H9 (cell line): ENCODE measurements around the gene G3BP1. TPM values are rescaled to one million over a fixed set of nuclear protein-coding genes. Genes with fewer than 3 reads are reported as not detected.

Source experiments
- DNase-seq: peaks from one replicate; pipeline ENCODE4 v3.0.0-alpha.2; 2017
- H2AFZ ChIP-seq: one replicate; pipeline ENCODE4 v1.6.1; 2013; ENCODE audit warnings: mild to moderate bottlenecking, low read length, control low read depth, moderate library complexity
- H2AK5ac ChIP-seq: 2 replicates; pipeline ENCODE4 v1.6.1; 2013; ENCODE audit warnings: low read length, control low read depth, mixed read lengths; ENCODE audit not compliant: insufficient read length
- H2BK120ac ChIP-seq: one replicate; pipeline ENCODE4 v1.6.1; 2013; ENCODE audit warnings: low read depth, mild to moderate bottlenecking, low read length, control low read depth, inconsistent platforms; ENCODE audit not compliant: poor library complexity, severe bottlenecking
- H2BK12ac ChIP-seq: 2 replicates; pipeline ENCODE4 v1.6.1; 2013; ENCODE audit warnings: low read length, control low read depth, mixed read lengths, low read depth; ENCODE audit not compliant: insufficient read length
- H2BK15ac ChIP-seq: 2 replicates; pipeline ENCODE4 v1.6.1; 2013; ENCODE audit warnings: low read depth, low read length, control low read depth
- H2BK20ac ChIP-seq: one replicate; pipeline ENCODE4 v1.6.1; 2013; ENCODE audit warnings: low read depth, mild to moderate bottlenecking, low read length, control low read depth, inconsistent platforms; ENCODE audit not compliant: poor library complexity, severe bottlenecking
- H2BK5ac ChIP-seq: 2 replicates; pipeline ENCODE4 v1.6.1; 2013; ENCODE audit warnings: low read length, control low read depth, mixed read lengths; ENCODE audit not compliant: insufficient read length
- H3K14ac ChIP-seq: 2 replicates; pipeline ENCODE4 v1.6.1; 2013; ENCODE audit warnings: low read length, control low read depth; ENCODE audit not compliant: insufficient read depth
- H3K18ac ChIP-seq: 2 replicates; pipeline ENCODE4 v1.6.1; 2013; ENCODE audit warnings: low read depth, mild to moderate bottlenecking, mixed read lengths, low read length, control low read depth; ENCODE audit not compliant: insufficient read length
- H3K23ac ChIP-seq: 2 replicates; pipeline ENCODE4 v1.6.1; 2013; ENCODE audit warnings: low read length, control low read depth, mixed read lengths, low read depth; ENCODE audit not compliant: insufficient read length
- H3K23me2 ChIP-seq: 2 replicates; pipeline ENCODE4 v1.6.1; 2013; ENCODE audit warnings: low read depth, mild to moderate bottlenecking, mixed read lengths, low read length, control low read depth; ENCODE audit not compliant: insufficient read length, poor library complexity, severe bottlenecking
- H3K27ac ChIP-seq: 2 replicates; pipeline ENCODE4 v1.5.1; 2013; ENCODE audit warnings: low read length, control low read depth, mixed read lengths, low read depth; ENCODE audit not compliant: insufficient read length
- H3K27me3 ChIP-seq: 2 replicates; pipeline ENCODE4 v1.6.1; 2013; ENCODE audit warnings: low read length, control low read depth, inconsistent platforms; ENCODE audit not compliant: insufficient read depth
- H3K4ac ChIP-seq: 2 replicates; pipeline ENCODE4 v1.6.1; 2013; ENCODE audit warnings: low read depth, mild to moderate bottlenecking, control low read depth, inconsistent platforms, low read length, moderate library complexity
- H3K4me1 ChIP-seq: 2 replicates; pipeline ENCODE4 v1.6.1; 2013; ENCODE audit warnings: low read length, control low read depth, inconsistent platforms; ENCODE audit not compliant: insufficient read depth
- H3K4me2 ChIP-seq: 2 replicates; pipeline ENCODE4 v1.6.1; 2013; ENCODE audit warnings: low read length, control low read depth, mixed read lengths; ENCODE audit not compliant: insufficient read length, insufficient read depth
- H3K56ac ChIP-seq: 2 replicates; pipeline ENCODE4 v1.6.1; 2013; ENCODE audit warnings: low read depth, mild to moderate bottlenecking, mixed read lengths, low read length, control low read depth; ENCODE audit not compliant: insufficient read length
- H3K79me1 ChIP-seq: 2 replicates; pipeline ENCODE4 v1.6.1; 2013; ENCODE audit warnings: low read depth, mild to moderate bottlenecking, moderate library complexity, low read length, control low read depth, inconsistent platforms; ENCODE audit not compliant: insufficient read depth, poor library complexity, severe bottlenecking
- H3K79me2 ChIP-seq: 2 replicates; pipeline ENCODE4 v1.6.1; 2013; ENCODE audit warnings: low read length, control low read depth, inconsistent platforms; ENCODE audit not compliant: insufficient read depth
- H3K9ac ChIP-seq: 2 replicates; pipeline ENCODE4 v1.6.1; 2013; ENCODE audit warnings: low read length, control low read depth, mixed read lengths; ENCODE audit not compliant: insufficient read length; ENCODE audit errors: extremely low read depth
- H3K9me3 ChIP-seq: one replicate; pipeline ENCODE4 v1.6.1; 2013; ENCODE audit warnings: low read depth, low read length, inconsistent platforms; ENCODE audit not compliant: control insufficient read depth
- H3T11ph ChIP-seq: one replicate; pipeline ENCODE4 v1.6.1; 2013; ENCODE audit warnings: mild to moderate bottlenecking, low read length, control low read depth, inconsistent platforms
- H4K20me1 ChIP-seq: one replicate; pipeline ENCODE4 v1.6.1; 2013; ENCODE audit not compliant: control insufficient read depth, insufficient read length, insufficient read depth
- H4K5ac ChIP-seq: 2 replicates; pipeline ENCODE4 v1.6.1; 2013; ENCODE audit warnings: low read depth, mild to moderate bottlenecking, mixed read lengths, low read length, control low read depth; ENCODE audit not compliant: insufficient read length
- H4K8ac ChIP-seq: replicated peaks from 2 replicates; pipeline ENCODE4 v1.6.1; 2013; ENCODE audit warnings: low read length, control low read depth, mixed read lengths, low read depth; ENCODE audit not compliant: insufficient read length
- H4K91ac ChIP-seq: 2 replicates; pipeline ENCODE4 v1.6.1; 2013; ENCODE audit warnings: low read depth, mild to moderate bottlenecking, moderate library complexity, mixed read lengths, low read length, control low read depth; ENCODE audit not compliant: insufficient read length
- H3K27ac Mint-ChIP-seq, 3 experiments: 2 replicates in 2 of 3; 3 replicates in 1 of 3; pipeline ENCODE4 v1.8.0; 2020 to 2021; ENCODE audit warnings: mixed read lengths in 3 of 3, mild to moderate bottlenecking in 1 of 3, moderate library complexity in 1 of 3
- H3K27me3 Mint-ChIP-seq: 2 replicates; pipeline ENCODE4 v1.8.0; 2021; ENCODE audit warnings: low read depth, mild to moderate bottlenecking, moderate library complexity, mixed read lengths
- H3K36me3 Mint-ChIP-seq, 3 experiments: 2 replicates in 2 of 3; 3 replicates in 1 of 3; pipeline ENCODE4 v1.8.0; 2020 to 2021; ENCODE audit warnings: low read depth in 3 of 3, mixed read lengths in 3 of 3; ENCODE audit not compliant: insufficient read depth in 1 of 3
- H3K4me1 Mint-ChIP-seq, 2 experiments: 2 replicates each; pipeline ENCODE4 v1.8.0; 2020; ENCODE audit warnings: mixed read lengths in 2 of 2
- H3K4me3 Mint-ChIP-seq, 2 experiments: 2 replicates in 1 of 2; 3 replicates in 1 of 2; pipeline ENCODE4 v1.8.0; 2020 to 2021; ENCODE audit warnings: mild to moderate bottlenecking in 2 of 2, mixed read lengths in 2 of 2, moderate library complexity in 1 of 2
- H3K9me3 Mint-ChIP-seq, 2 experiments: 2 replicates in 1 of 2; 3 replicates in 1 of 2; pipeline ENCODE4 v1.8.0; 2020; ENCODE audit warnings: mild to moderate bottlenecking in 2 of 2, mixed read lengths in 2 of 2, moderate library complexity in 1 of 2
- WGBS: extraction: QIAGEN DNeasy Blood & Tissue Kit; methylation state at CpG from one replicate; pipeline ENCODE4 v1.1.7; 2013; ENCODE audit warnings: missing lambda C conversion rate, low lambda C conversion rate, mixed read lengths; ENCODE audit not compliant: insufficient read length; ENCODE audit errors: extremely low coverage; 5-methylcytosine and 5-hydroxymethylcytosine counted together
- total RNA-seq: library from RNA; stranded (reverse); gene quantifications from 2 replicates; pipeline ENCODE4 v1.2.1, GENCODE V29; 2021
- TF ChIP-seq, protein P1 (sequence below): fragments of 200-600 bp; sonication (generic); conservative IDR thresholded peaks from 3 replicates; pipeline ENCODE4 v1.8.0; 2021; ENCODE audit warnings: antibody characterized with exemption, mild to moderate bottlenecking

Gene G3BP1
- total RNA-seq, 1 experiment from 2014 or later, result 439 TPM

DNA sequence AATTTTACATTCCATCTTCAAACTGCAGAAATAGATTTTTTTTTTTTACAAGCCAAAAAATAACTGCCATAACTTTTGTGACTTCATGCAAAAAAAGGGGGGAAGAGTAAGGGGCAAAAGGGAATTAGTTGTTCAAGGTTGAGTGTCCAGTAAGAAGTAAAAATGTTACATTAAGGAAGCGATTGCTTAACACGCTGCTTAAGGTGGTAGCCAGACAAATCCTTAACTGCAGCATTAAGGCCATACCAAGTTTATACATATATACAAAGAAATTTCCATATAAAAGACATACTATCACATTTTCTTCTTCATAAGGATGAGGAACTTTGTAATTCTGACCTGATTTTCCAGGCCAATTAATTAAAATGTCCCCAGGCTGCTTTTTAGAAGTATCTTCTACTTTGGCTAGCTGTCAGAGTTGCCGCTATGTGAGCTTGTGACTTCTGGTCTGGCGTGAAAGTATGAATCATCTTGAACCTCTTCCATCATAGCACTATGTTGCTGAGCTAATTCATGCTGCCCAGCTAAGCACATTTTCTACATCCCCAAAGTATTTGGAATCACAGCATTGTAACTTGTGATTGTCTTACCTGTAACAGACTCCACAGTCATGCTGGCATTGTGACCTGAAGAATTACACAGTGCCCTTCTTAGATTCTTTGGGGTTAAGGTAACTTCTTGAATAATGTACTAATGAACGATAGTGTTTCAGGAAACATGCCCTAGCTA is 40.0 kb downstream of the G3BP1 start:
- H2BK12ac ChIP-seq, result no peak overlapping the region
- H4K20me1 ChIP-seq, result no peaks in the 10 kb centered on the region
- no peak overlapping the region for H2BK120ac ChIP-seq
- no peak overlapping the region for H4K91ac ChIP-seq
- H3K23ac ChIP-seq, result no peak overlapping the region
- Mint-ChIP-seq H3K4me1 (peaks cover 4 to 12% of the 10 kb centered on the region in 2 experiments; a peak in 2 of 4 replicates), H3K4me3 (no peak overlapping the region), H3K27ac (no peak overlapping the region), H3K9me3 (no peaks in the 10 kb centered on the region), H3K27me3 (no peaks in the 10 kb centered on the region), H3K36me3 (peaks cover 29 to 78% (median 51%) of the 10 kb centered on the region in 3 experiments; a peak in 6 of 7 replicates)
- H2BK15ac ChIP-seq, result no peak overlapping the region
- no peak overlapping the region for H3K18ac ChIP-seq
- no peak overlapping the region for H3K56ac ChIP-seq
- H3K4me1 ChIP-seq, result no peaks in the 10 kb centered on the region
- H3K27me3 ChIP-seq, result no peaks in the 10 kb centered on the region
- H3K9ac ChIP-seq, result no peak overlapping the region
- H2BK5ac ChIP-seq, result no peak overlapping the region
- TF ChIP-seq, protein P1, sequence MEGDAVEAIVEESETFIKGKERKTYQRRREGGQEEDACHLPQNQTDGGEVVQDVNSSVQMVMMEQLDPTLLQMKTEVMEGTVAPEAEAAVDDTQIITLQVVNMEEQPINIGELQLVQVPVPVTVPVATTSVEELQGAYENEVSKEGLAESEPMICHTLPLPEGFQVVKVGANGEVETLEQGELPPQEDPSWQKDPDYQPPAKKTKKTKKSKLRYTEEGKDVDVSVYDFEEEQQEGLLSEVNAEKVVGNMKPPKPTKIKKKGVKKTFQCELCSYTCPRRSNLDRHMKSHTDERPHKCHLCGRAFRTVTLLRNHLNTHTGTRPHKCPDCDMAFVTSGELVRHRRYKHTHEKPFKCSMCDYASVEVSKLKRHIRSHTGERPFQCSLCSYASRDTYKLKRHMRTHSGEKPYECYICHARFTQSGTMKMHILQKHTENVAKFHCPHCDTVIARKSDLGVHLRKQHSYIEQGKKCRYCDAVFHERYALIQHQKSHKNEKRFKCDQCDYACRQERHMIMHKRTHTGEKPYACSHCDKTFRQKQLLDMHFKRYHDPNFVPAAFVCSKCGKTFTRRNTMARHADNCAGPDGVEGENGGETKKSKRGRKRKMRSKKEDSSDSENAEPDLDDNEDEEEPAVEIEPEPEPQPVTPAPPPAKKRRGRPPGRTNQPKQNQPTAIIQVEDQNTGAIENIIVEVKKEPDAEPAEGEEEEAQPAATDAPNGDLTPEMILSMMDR, result no peak
- DNase-seq, result no peak
- H4K8ac ChIP-seq, result no peak overlapping the region
- H3K9me3 ChIP-seq, result no peaks in the 10 kb centered on the region
- H3T11ph ChIP-seq, result no peak overlapping the region
- no peak overlapping the region for H4K5ac ChIP-seq
- no peaks in the 10 kb centered on the region for H3K23me2 ChIP-seq
- H2AK5ac ChIP-seq, result no peak overlapping the region
- no peak overlapping the region for H2BK20ac ChIP-seq
- no peaks in the 10 kb centered on the region for H3K79me1 ChIP-seq
- no peak overlapping the region for H2AFZ ChIP-seq
- no peaks in the 10 kb centered on the region for H3K79me2 ChIP-seq
- H3K4ac ChIP-seq, result no peak overlapping the region
- WGBS, result no CpG with 5 or more reads among the region's 5 CpGs
- H3K4me2 ChIP-seq, result no peak overlapping the region
- H3K27ac ChIP-seq, result no peak overlapping the region
- H3K14ac ChIP-seq, result no peak overlapping the region
